ENCODE data around the gene PCGF1.

The PCGF1 gene

DNA sequence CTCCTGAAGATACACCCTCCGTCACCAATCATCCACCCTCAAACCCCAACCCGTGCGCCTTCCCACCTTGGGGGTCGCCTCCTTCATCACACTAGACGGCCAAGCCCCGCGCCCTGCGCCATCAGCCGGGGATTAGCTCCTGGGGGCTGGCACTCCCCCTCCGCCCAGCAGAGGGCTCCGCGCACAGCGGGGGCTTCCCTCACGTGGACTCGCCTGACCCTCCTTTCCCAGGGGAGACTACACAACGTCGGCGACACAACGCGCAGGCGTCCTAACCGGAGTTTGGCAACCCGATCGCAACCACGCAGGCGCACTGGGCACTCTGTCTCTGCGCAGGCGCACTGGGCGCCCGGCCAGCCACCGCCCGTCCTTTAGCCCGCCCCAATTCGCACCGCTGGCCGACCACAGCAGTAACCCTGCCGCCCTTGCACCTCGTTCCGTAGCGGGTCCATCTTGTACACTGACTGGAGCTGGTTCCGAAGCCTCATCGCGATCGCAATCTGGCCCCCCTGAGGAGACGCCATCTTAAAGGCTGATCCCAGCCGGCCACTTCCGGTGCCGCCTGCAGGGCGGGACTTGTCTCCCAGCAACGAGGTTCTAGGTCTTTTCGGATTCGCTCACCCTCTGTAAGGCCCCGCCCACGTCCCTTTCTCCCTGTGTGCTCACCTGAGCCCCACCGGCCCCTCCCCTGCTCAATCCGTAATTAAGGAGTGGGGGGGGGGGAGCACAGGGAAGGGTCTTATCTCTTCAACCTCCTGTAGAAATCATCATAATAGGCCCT, at the start of gene PCGF1:
Gene PCGF1, minus strand, starts transcription at position 551 of the 781 bp plus-strand sequence. Its CDS starts 27 bp downstream, at position 524.
- peak; percentile 99 for DNase-seq (ENCODE audit: low spot score)

GRCh38 chr2:74556831-74557370, 49.4 kb upstream of the PCGF1 start:
- no peak for DNase-seq (ENCODE audit: low spot score)

- DNase-seq (ENCODE audit: low spot score): no peak
Measured at GRCh38 chr2:74556159-74556558, 48.7 kb upstream of the PCGF1 start.

DNA sequence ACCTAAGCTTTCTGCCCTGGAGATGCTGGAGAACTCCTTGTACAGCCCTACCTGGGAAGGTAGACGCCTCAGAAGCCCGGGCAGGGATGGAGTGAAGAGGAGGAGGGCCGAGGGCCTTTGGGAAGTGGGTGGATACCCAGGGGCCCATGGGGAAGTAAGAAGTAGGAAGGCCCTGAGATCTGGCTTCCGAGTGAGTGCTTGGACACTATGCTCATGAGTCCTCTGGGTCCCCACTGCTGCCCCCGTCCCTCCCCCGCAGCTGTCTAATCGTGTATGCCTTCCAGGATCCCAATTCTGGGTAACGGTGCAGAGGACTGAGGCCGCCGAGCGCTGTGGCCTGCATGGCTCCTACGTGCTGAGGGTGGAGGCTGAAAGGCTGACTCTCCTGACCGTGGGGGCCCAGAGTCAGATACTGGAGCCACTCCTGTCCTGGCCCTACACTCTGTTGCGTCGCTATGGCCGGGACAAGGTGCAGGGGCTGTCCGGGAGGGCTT, 48.2 kb upstream of the PCGF1 start:
- DNase-seq (ENCODE audit: low spot score): no peak

- DNase-seq (ENCODE audit: low spot score): peak; percentile 72
Measured at GRCh38 chr2:74554820-74555531, 47.5 kb upstream of the PCGF1 start.

DNA sequence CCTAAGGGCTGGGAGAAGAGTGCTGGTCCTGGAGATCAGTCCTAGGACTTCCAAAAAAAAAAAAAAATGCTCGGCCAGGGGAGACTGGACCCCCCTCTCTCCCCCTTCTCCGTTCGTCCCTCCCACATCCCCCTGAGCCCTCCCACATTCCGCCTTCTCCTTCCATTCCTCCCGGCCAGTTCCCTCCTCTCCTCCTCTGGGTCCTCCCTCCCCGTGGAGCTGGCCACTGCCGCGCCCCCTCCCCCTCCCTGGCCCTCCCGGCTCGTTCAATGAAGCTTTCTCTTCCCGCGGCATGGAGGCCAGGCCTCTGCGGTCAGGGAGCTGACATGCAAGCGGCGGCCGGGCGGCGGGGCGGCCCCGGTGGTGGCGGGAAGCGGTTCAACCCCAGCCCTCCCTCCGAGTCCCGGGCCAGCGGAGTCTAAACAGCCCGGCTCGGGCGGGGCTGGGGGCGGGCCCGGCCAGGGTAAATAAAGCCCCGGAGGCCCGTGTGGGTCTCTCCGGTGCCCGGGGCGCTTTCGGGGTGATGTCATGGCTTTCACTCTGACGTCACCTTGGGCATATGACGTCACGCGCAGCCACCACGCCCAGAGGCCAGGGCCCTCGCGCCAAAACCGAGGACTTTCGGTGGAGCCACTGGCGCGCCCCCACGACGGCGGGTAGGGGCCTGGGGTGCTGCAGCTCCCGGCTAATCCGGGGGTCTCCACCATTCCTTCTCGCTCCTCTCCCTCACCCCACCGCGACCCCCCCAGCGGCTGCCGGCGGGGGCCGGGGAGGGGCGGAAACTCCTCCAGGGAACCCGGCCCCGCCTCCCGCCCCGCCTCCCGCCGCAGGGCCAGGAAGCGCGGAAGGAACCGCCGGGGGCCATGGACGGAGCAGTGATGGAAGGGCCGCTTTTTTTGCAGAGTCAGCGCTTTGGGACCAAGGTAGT, 46.7 kb upstream of the PCGF1 start, which contains the start of the genes DOK1 and LOXL3:
Gene DOK1, plus strand, starts transcription at position 829 of the 928 bp plus-strand sequence. Its CDS starts 35 bp downstream, at position 864.
Gene LOXL3, minus strand, starts transcription at position 51 of the 928 bp plus-strand sequence. CDS start 1,308 bp downstream, outside the sequence.
- peak; percentile 87 for DNase-seq (ENCODE audit: low spot score)

- DNase-seq (ENCODE audit: low spot score): no peak
Measured at GRCh38 chr2:74552914-74553811, 45.7 kb upstream of the PCGF1 start.

- DNase-seq (ENCODE audit: low spot score): no peak
Measured at GRCh38 chr2:74551942-74552913, 44.7 kb upstream of the PCGF1 start.

DNA sequence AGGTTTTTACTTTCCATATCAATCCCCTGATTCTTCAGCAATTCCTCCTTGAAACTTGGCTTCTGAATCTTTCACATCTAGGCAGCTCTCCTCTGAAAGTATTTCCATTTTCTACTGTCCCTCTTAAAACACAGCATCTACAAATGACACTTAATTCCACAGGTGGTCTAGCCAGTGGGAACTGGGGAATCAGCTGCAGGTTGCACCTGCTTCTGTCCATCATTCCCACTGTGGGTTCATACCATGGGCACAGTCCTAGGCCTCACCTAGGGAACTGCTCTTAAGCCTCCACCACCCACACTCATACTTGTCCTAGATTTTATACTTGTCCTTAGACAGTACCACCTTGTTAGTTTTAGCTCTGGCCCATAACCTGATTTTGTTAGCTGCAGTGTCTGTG, 44.0 kb upstream of the PCGF1 start:
- DNase-seq (ENCODE audit: low spot score): no peak

GRCh38 chr2:74550231-74550630, 42.7 kb upstream of the PCGF1 start:
- no peak for DNase-seq (ENCODE audit: low spot score)

DNA sequence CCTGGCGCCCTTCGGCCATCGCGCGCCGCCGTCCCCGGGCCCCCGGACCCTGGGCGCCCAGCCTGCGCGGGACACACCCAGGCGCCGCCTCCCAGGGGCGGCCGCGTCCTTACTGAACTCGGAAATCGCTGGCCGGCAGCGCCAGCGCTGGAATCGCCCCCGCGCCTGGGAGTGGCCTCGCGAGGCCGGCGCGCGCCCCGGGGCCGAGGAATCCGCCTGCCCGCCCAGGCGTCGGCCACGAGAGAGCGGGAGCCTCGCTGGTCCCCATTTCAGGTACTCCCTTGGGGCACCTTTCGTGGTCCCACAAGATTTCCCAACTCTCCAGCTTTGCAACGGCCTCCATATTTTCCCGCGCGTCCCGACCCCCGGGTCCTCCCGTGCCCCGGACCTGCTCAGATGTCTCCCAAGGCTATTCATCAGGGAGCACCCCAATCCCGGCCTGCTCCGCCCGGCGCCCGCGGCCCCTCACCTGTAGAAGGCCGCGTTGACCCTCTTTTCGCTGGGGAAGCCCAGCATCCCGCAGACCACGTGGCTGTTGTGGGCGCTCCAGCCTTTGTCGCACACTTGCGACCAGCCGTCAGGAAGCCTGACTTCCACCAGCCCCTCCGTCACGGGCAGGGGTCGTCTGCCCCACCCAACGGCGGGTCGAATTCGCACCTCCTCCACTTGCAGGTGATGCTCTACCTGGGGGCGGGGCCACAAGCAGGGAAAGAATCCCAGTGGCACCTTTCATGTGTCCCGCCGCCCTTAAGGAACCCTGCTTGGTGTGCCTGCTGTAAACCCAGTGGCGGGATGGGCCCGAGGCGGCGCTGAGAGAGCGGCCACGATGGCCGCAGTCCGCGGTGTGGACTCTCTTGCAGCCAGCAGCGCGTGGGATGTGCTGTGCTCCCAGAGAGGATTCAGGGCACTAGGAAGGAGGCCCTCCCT, 41.7 kb upstream of the PCGF1 start:
- DNase-seq (ENCODE audit: low spot score): peak; percentile 79

GRCh38 chr2:74548285-74548899, 40.9 kb upstream of the PCGF1 start:
- peak; percentile 42 for DNase-seq (ENCODE audit: low spot score)

DNA sequence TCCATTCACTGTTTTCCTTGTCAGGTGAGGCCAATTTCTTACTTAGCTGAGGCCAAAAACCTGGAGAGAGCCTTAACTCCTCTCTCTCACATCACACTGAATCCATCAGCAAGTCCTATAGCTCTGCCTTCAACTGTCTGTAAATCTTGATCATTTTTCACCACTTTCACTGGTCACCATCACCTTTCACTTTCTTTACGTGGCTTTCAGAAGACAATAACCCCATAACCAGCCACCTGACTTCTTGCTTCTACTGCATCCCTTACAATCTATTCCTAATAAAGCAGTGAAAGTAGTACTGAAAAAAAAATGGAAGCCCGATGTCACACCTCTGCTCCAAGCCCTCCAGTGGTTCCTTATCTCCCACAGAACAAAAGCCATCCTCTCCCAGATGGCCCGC, 38.5 kb upstream of the PCGF1 start:
- no peak for DNase-seq (ENCODE audit: low spot score)

DNA sequence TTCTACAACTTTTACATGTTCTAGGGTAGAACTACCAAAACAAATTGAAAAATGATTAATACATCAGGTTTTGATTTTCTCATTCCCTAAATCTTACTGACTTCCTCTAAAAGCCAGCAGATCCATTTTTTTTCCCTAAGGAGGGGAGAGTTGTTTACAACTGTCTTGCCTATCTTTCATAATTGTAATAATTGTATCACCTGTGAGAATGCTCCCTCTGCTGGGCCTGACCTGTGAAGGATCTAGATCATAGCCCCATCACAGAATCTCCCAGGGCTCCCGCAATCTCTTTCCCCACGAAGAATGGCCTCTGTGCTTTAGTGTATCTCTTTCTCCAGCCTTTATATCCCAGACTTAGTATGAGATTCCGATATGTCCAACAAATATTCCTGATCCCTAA, 37.1 kb upstream of the PCGF1 start:
- DNase-seq (ENCODE audit: low spot score): peak; percentile 50

- no peak for DNase-seq (ENCODE audit: low spot score)
Measured at GRCh38 chr2:74542978-74543377, 35.5 kb upstream of the PCGF1 start.

DNA sequence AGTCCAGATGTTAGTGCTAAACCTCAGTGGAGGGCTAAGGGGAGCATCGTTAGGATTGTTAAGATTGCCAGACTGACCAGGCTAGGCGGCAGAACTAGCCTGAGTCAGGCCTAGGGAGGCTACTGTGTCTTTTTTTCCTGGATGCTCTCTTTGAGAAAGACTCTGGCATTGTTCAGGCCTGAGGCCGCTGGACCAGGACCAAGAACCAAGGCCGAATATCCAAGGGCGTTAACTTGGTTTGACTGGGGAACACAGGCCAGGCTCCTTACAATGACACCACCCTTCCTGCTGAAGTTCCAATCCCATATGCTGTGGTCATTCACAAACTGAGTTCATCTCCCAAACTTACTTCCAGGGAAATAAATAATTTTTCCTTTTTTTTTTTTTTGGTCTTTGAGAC, 32.8 kb upstream of the PCGF1 start:
- DNase-seq (ENCODE audit: low spot score): no peak

- no peak for DNase-seq (ENCODE audit: low spot score)
Measured at GRCh38 chr2:74538881-74539339, 31.4 kb upstream of the PCGF1 start.

GRCh38 chr2:74537140-74537539, 29.6 kb upstream of the PCGF1 start:
- DNase-seq (ENCODE audit: low spot score): no peak
